GM23248 (cell line): ENCODE data around the gene DIP2C. TPM values are rescaled to one million over a fixed set of nuclear protein-coding genes. Genes with fewer than 3 reads are reported as not detected.

Source experiments
- DNase-seq: peaks from one replicate; pipeline ENCODE4 v3.0.0-alpha.2; 2015
- H2AFZ ChIP-seq: fragments of 200-600 bp; sonication (generic); 2 replicates; pipeline ENCODE4 v1.6.1; 2016; ENCODE audit warnings: antibody characterized with exemption
- H3F3A ChIP-seq: fragments of 200-600 bp; sonication (generic); 2 replicates; pipeline ENCODE4 v1.6.1; 2016; ENCODE audit warnings: mild to moderate bottlenecking, antibody characterized with exemption, mixed run types; ENCODE audit not compliant: insufficient read depth
- H3K27ac ChIP-seq: fragments of 200-600 bp; sonication (generic); 2 replicates; pipeline ENCODE4 v1.5.1; 2016; ENCODE audit warnings: mild to moderate bottlenecking
- H3K27me3 ChIP-seq: fragments of 200-600 bp; sonication (generic); replicated peaks from 2 replicates; pipeline ENCODE4 v1.6.1; 2016; ENCODE audit warnings: mild to moderate bottlenecking; ENCODE audit not compliant: insufficient read depth
- H3K36me3 ChIP-seq: fragments of 200-600 bp; sonication (generic); 2 replicates; pipeline ENCODE4 v1.6.1; 2016; ENCODE audit warnings: low read depth, mild to moderate bottlenecking
- H3K4me1 ChIP-seq: fragments of 200-600 bp; sonication (generic); 2 replicates; pipeline ENCODE4 v1.6.1; 2016; ENCODE audit warnings: mild to moderate bottlenecking; ENCODE audit not compliant: insufficient read depth
- H3K4me2 ChIP-seq: fragments of 200-600 bp; sonication (generic); one replicate; pipeline ENCODE4 v1.6.1; 2016; ENCODE audit warnings: mild to moderate bottlenecking; ENCODE audit not compliant: unreplicated experiment
- H3K4me3 ChIP-seq: fragments of 200-600 bp; sonication (generic); 2 replicates; pipeline ENCODE4 v1.5.1; 2016; ENCODE audit warnings: mild to moderate bottlenecking
- H3K79me2 ChIP-seq: fragments of 200-600 bp; sonication (generic); 2 replicates; pipeline ENCODE4 v1.6.1; 2016; ENCODE audit warnings: mild to moderate bottlenecking; ENCODE audit not compliant: insufficient read depth
- H3K9ac ChIP-seq: fragments of 200-600 bp; sonication (generic); 2 replicates; pipeline ENCODE4 v1.6.1; 2016; ENCODE audit warnings: mild to moderate bottlenecking
- H3K9me2 ChIP-seq: fragments of 200-600 bp; sonication (generic); 2 replicates; pipeline ENCODE4 v1.6.1; 2016; ENCODE audit warnings: mixed run types, mild to moderate bottlenecking, moderate library complexity; ENCODE audit not compliant: insufficient read depth
- H3K9me3 ChIP-seq: fragments of 200-600 bp; sonication (generic); one replicate; pipeline ENCODE4 v1.6.1; 2017; ENCODE audit warnings: low read depth
- H4K20me1 ChIP-seq: fragments of 200-600 bp; sonication (generic); 2 replicates; pipeline ENCODE4 v1.6.0; 2016; ENCODE audit not compliant: insufficient read depth
- EZH2 ChIP-seq: fragments of 200-600 bp; sonication (generic); IDR thresholded peaks from 2 replicates; pipeline ENCODE4 v1.6.1; 2018; ENCODE audit warnings: antibody characterized with exemption, mild to moderate bottlenecking; ENCODE audit not compliant: insufficient read depth, poor library complexity, severe bottlenecking
- EZH2phosphoT487 ChIP-seq: fragments of 200-600 bp; sonication (generic); IDR thresholded peaks from 2 replicates; pipeline ENCODE4 v1.6.1; 2018; ENCODE audit warnings: antibody characterized with exemption, moderate library complexity, mild to moderate bottlenecking, low read depth; ENCODE audit not compliant: insufficient read depth
- WGBS, 2 experiments: methylation state at CpG; one replicate each; pipeline ENCODE4 v1.1.6; 2015 to 2017; ENCODE audit warnings: low lambda C conversion rate in 2 of 2, low coverage in 1 of 2; ENCODE audit errors: missing lambda C conversion rate in 2 of 2; 5-methylcytosine and 5-hydroxymethylcytosine counted together
- in situ Hi-C: fragments of 300-500 bp; cut with MboI; formaldehyde crosslinking; loops from 2 replicates; pipeline ENCODE4 v1.15.0; 2020
- polyA plus RNA-seq: library from polyadenylated mRNA; unstranded; fragments of >200 nt; fragmentation: Nextera tagmentation; extraction: Ambion mirVana; gene quantifications from 2 replicates; pipeline ENCODE4 v1.2.1, GENCODE V29; 2016
- total RNA-seq: library from RNA; depleted of rRNA; stranded (reverse); fragments of >200 nt; shearing (Covaris generic); gene quantifications from 2 replicates; pipeline ENCODE4 v1.2.3, GENCODE V29; 2014

DIP2C gene
- total and polyA plus RNA-seq, 2 experiments from 2014 or later = 12.0 to 13.1 TPM

GRCh38 chr10:510415-510881 lies 179.0 kb downstream of the DIP2C start:
- H3F3A ChIP-seq = no peaks in the 10 kb centered on the region
- no peak overlapping the region for H3K4me3 ChIP-seq
- H4K20me1 ChIP-seq = no peaks in the 10 kb centered on the region
- no peaks in the 10 kb centered on the region for H3K9me3 ChIP-seq
- no peak overlapping the region for H3K4me2 ChIP-seq
- H3K27me3 ChIP-seq = no peaks in the 10 kb centered on the region
- peak; percentile 40 for DNase-seq
- TF ChIP-seq EZH2phosphoT487 (no peak), EZH2 (no peak)
- peaks cover 85% of the 10 kb centered on the region for H3K79me2 ChIP-seq
- no peaks in the 10 kb centered on the region for H3K36me3 ChIP-seq
- whole genome bisulfite sequencing, 2 experiments = 49 to 54% methylated on average over 17 of the region's 17 CpGs
- no peaks in the 10 kb centered on the region for H3K9me2 ChIP-seq
- in situ Hi-C loops = no loop called here
- peak overlapping the region; percentile 31; the same call in 1 of the 2 replicates for H3K9ac ChIP-seq
- 0 out of 2 replicates have a peak, but pooled peaks cover 7% of the 10 kb centered on the region for H3K4me1 ChIP-seq
- no peak overlapping the region for H3K27ac ChIP-seq
- no peak overlapping the region for H2AFZ ChIP-seq

DNA sequence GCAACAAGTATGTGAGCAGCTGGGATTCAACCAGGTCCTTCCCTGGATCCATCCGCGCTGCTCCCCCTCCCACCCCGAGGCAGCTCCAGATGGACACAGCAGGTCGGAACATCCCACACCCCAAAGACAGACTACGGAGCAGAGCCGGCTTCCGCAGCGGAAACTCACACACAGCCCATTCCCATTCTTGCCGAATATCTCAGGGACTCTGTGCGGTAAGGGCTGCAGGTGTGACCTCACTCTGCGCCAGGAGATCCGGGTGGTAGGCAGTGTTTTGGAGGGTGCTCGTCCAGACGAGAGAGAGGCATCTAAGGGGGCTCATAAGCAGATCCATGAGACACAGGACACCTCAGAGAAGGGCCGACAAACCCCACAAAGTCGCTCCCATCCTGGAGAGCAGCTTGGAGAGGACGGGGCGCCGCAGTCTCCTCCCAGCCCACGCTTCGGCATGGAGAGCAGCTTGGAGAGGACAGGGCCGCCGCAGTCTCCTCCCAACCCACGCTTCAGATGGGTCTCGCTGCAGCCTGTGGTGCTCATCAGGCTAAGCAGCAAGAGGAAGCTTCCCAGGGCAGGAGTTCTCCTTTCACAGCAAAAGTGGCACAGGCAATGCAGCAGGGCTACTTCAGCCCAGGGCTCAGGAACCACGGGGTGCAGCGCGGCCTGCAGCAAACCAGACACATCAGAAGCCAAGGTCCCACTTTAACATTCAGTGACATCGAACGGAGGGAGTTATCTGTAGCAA lies 179.9 kb downstream of the DIP2C start:
- Histone ChIP-seq H3K27me3 (no peaks in the 10 kb centered on the region), H3F3A (no peaks in the 10 kb centered on the region), H3K36me3 (no peaks in the 10 kb centered on the region), H4K20me1 (no peaks in the 10 kb centered on the region), H3K4me3 (no peak overlapping the region), H3K9me2 (no peaks in the 10 kb centered on the region), H2AFZ (no peak overlapping the region), H3K4me1 (0 out of 2 replicates have a peak, but pooled peaks cover 7% of the 10 kb centered on the region), H3K27ac (no peak overlapping the region), H3K79me2 (peaks cover 86% of the 10 kb centered on the region), H3K9me3 (no peaks in the 10 kb centered on the region), H3K9ac (no peak overlapping the region), H3K4me2 (no peak overlapping the region)
- no peak for DNase-seq
- WGBS, 2 experiments = 94 to 97% methylated on average over 28 to 30 of the region's 30 CpGs
- in situ Hi-C loops = loop anchor here (5.0 kb wide), 1 partner anchor 283 kb away; no protein-coding TSS in a partner anchor
- TF ChIP-seq EZH2 (no peak), EZH2phosphoT487 (no peak)

- Histone ChIP-seq H4K20me1 (no peaks in the 10 kb centered on the region), H2AFZ (no peak overlapping the region), H3K9ac (no peak overlapping the region), H3K4me2 (no peak overlapping the region), H3K4me3 (no peak overlapping the region), H3K4me1 (0 out of 2 replicates have a peak, but pooled peaks cover 7% of the 10 kb centered on the region), H3K27me3 (no peaks in the 10 kb centered on the region), H3K36me3 (no peaks in the 10 kb centered on the region), H3K79me2 (peaks cover 89% of the 10 kb centered on the region), H3F3A (no peaks in the 10 kb centered on the region), H3K9me2 (no peaks in the 10 kb centered on the region), H3K27ac (no peak overlapping the region), H3K9me3 (no peaks in the 10 kb centered on the region)
- in situ Hi-C loops = loop anchor here (5.0 kb wide), 1 partner anchor 284 kb away; no protein-coding TSS in a partner anchor
- DNase-seq = no peak
- 93% methylated on average over 13 of the region's 13 CpGs for WGBS, 2 experiments
- TF ChIP-seq EZH2phosphoT487 (no peak), EZH2 (no peak)
Observed at GRCh38 chr10:508726-509125, 180.7 kb downstream of the DIP2C start.

DNA sequence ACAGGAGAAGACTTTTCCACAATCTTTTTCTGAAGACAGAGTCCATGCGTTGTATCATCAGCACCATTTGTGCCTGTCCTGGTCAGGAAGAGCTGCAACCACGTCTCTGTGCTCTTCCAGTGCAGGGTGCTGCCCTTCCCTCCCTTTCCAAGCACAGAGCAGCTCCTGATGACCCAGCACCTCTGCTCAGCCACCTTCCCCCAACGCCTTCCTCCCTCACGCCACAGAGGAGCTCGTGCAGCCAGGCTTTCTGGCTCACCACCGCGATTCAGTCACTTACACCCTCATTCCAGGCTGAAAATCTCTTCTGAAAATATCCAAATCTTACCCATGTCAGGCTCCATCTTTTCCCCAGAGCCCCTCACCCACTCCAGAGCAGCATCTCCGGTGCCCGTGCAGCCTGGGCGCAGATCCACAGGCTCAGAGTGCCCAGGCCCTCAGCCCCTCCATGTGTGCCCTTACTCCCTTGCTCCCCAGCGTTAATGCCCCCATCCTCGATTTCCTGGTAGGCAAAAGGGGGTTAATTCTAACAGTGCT lies 181.5 kb downstream of the DIP2C start:
- no peak for DNase-seq

More for the DNA sequence above, 181.5 kb downstream of the DIP2C start:
- Histone ChIP-seq H3K4me3 (no peak overlapping the region), H3K9me3 (no peaks in the 10 kb centered on the region), H3K27ac (no peak overlapping the region), H3K36me3 (no peaks in the 10 kb centered on the region), H3K79me2 (peaks cover 89% of the 10 kb centered on the region), H2AFZ (no peak overlapping the region), H3F3A (no peaks in the 10 kb centered on the region), H3K27me3 (no peaks in the 10 kb centered on the region), H3K4me1 (0 out of 2 replicates have a peak, but pooled peaks cover 7% of the 10 kb centered on the region), H4K20me1 (no peaks in the 10 kb centered on the region), H3K9ac (no peak overlapping the region), H3K9me2 (no peaks in the 10 kb centered on the region), H3K4me2 (no peak overlapping the region)
- in situ Hi-C loops = loop anchor here (5.0 kb wide), 1 partner anchor 284 kb away; no protein-coding TSS in a partner anchor
- WGBS, 2 experiments = 92 to 94% methylated on average over 10 to 12 of the region's 12 CpGs
- TF ChIP-seq EZH2phosphoT487 (no peak), EZH2 (no peak)
